Endothelial cell of umbilical vein (primary cell): ENCODE results near the gene PRLHR. TPM values are rescaled to one million over a fixed set of nuclear protein-coding genes. Genes with fewer than 3 reads are reported as not detected.

Source experiments
- BruUV-seq: library from RNA; stranded (reverse); fragments of 400-500 nt; replicated peaks from 2 replicates; lab custom pipeline; 2021; lab: Mats Ljungman, UMichigan
- CTCF ChIA-PET: fragments of 300-600, 350-600 bp; sonication (Branson Sonifier 250); formaldehyde crosslinking; loops from one replicate; lab custom pipeline; 2021; ENCODE audit warnings: antibody characterized with exemption, inconsistent platforms; lab: Charles Lee
- POLR2A ChIA-PET: fragments of 300-600, 350-600 bp; sonication (Branson Sonifier 250); formaldehyde crosslinking; loops from one replicate; lab custom pipeline; 2021; ENCODE audit warnings: antibody characterized with exemption, inconsistent platforms; lab: Charles Lee
- DNase-seq: peaks from one replicate; pipeline ENCODE4 v3.0.0-alpha.2; 2011; ENCODE audit warnings: low read depth, low spot score
- FAIRE-seq: peaks from 2 replicates; lab custom pipeline; 2011; peaks lifted over from hg19 to GRCh38; lab: Jason Lieb, UNC
- H2AFZ ChIP-seq: 2 replicates; pipeline ENCODE4 v1.6.0; 2012; ENCODE audit warnings: low read depth, low read length, control low read depth, inconsistent platforms
- H3K27ac ChIP-seq: 2 replicates; pipeline ENCODE4 v1.5.1; 2011; ENCODE audit warnings: low read depth, mild to moderate bottlenecking, control low read depth, low read length, moderate library complexity; ENCODE audit not compliant: insufficient read depth
- H3K27me3 ChIP-seq, 2 experiments: 2 replicates each; pipeline versions ENCODE4 v1.6.0 to v1.6.1; 2011; ENCODE audit warnings: low read length in 2 of 2, mixed read lengths in 1 of 2; ENCODE audit not compliant: control insufficient read depth in 2 of 2, insufficient read depth in 2 of 2
- H3K36me3 ChIP-seq, 2 experiments: 2 replicates in 1 of 2; 3 replicates in 1 of 2; pipeline ENCODE4 v1.5.1; 2011; ENCODE audit warnings: low read length in 2 of 2, mild to moderate bottlenecking in 1 of 2, moderate library complexity in 1 of 2; ENCODE audit not compliant: control insufficient read depth in 2 of 2, insufficient read depth in 2 of 2; ENCODE audit errors: extremely low read depth in 1 of 2
- H3K4me1 ChIP-seq: 3 replicates; pipeline ENCODE4 v1.5.1; 2011; ENCODE audit warnings: mild to moderate bottlenecking, low read length; ENCODE audit not compliant: control insufficient read depth, insufficient read depth; ENCODE audit errors: extremely low read depth
- H3K4me2 ChIP-seq: 2 replicates; pipeline ENCODE4 v1.6.1; 2011; ENCODE audit warnings: low read length, control low read depth, mixed read lengths; ENCODE audit not compliant: insufficient read depth
- H3K4me3 ChIP-seq, 3 experiments: fragments of 200-600 bp in 1 of 3; sonication (generic), shearing (Covaris generic) in 1 of 3; replicated peaks in 1 of 3; 2 replicates each; pipeline ENCODE4 v1.5.1; 2011 to 2016; ENCODE audit warnings: control low read depth in 3 of 3, low read length in 3 of 3, mild to moderate bottlenecking in 2 of 3, inconsistent platforms in 1 of 3, low read depth in 1 of 3, moderate library complexity in 1 of 3; ENCODE audit not compliant: insufficient read depth in 1 of 3
- H3K79me2 ChIP-seq: 2 replicates; pipeline ENCODE4 v1.6.0; 2012; ENCODE audit warnings: low read length, inconsistent platforms; ENCODE audit not compliant: control insufficient read depth, insufficient read depth
- H3K9ac ChIP-seq: replicated peaks from 2 replicates; pipeline ENCODE3; 2011; ENCODE audit warnings: low read length, control low read depth; ENCODE audit not compliant: insufficient read depth; ENCODE audit errors: extremely low read depth
- H3K9me1 ChIP-seq: replicated peaks from 3 replicates; pipeline ENCODE4 v1.6.0; 2011; ENCODE audit warnings: mild to moderate bottlenecking, low read length; ENCODE audit not compliant: control insufficient read depth, insufficient read depth; ENCODE audit errors: extremely low read depth
- H3K9me3 ChIP-seq: replicated peaks from 2 replicates; pipeline ENCODE4 v1.5.1; 2012; ENCODE audit warnings: low read length, inconsistent platforms; ENCODE audit not compliant: control insufficient read depth, insufficient read depth
- H4K20me1 ChIP-seq: replicated peaks from 2 replicates; pipeline ENCODE3; 2011; ENCODE audit warnings: mild to moderate bottlenecking, low read length; ENCODE audit not compliant: control insufficient read depth, insufficient read depth; ENCODE audit errors: extremely low read depth
- CTCF ChIP-seq, 2 donors: IDR thresholded peaks; 1 replicate in 1 of 2; 2 replicates in 1 of 2; pipeline ENCODE4 v1.5.1; 2011; ENCODE audit warnings: low read length in 2 of 2, mild to moderate bottlenecking in 2 of 2, moderate library complexity in 2 of 2, control low read depth in 1 of 2, inconsistent platforms in 1 of 2, low read depth in 1 of 2; ENCODE audit not compliant: insufficient read depth in 1 of 2; ENCODE audit errors: extremely low read depth in 1 of 2
- EZH2 ChIP-seq: IDR thresholded peaks from 2 replicates; pipeline ENCODE4 v1.6.1; 2012; ENCODE audit warnings: borderline replicate concordance, low read depth, mild to moderate bottlenecking, moderate library complexity, low read length, inconsistent platforms; ENCODE audit not compliant: severe bottlenecking
- FOS ChIP-seq: IDR thresholded peaks from 2 replicates; pipeline ENCODE4 v1.6.1; 2011; ENCODE audit warnings: mild to moderate bottlenecking, low read length, moderate library complexity, borderline replicate concordance; ENCODE audit not compliant: insufficient read depth
- GATA2 ChIP-seq: IDR thresholded peaks from 2 replicates; pipeline ENCODE4 v1.7.0; 2011; ENCODE audit warnings: low read depth, mild to moderate bottlenecking, moderate library complexity, mixed read lengths, low read length; ENCODE audit not compliant: insufficient read length, insufficient read depth
- JUN ChIP-seq: IDR thresholded peaks from 2 replicates; pipeline ENCODE4 v1.6.1; 2011; ENCODE audit warnings: borderline replicate concordance, low read depth; ENCODE audit not compliant: insufficient read length, insufficient read depth
- MAX ChIP-seq: IDR thresholded peaks from 2 replicates; pipeline ENCODE4 v1.6.1; 2011; ENCODE audit not compliant: insufficient read depth, insufficient read length
- MYC ChIP-seq: IDR thresholded peaks from one replicate; pipeline ENCODE4 v1.6.1; 2011; ENCODE audit warnings: mild to moderate bottlenecking, low read depth, low read length
- POLR2A ChIP-seq: IDR thresholded peaks from 2 replicates; pipeline ENCODE4 v1.6.1; 2012; ENCODE audit warnings: low read depth, mild to moderate bottlenecking, control low read depth, low read length
- POLR2AphosphoS5 ChIP-seq: IDR thresholded peaks from 2 replicates; pipeline ENCODE4 v1.6.1; 2012; ENCODE audit warnings: low read depth, mild to moderate bottlenecking, control low read depth, low read length, moderate library complexity; ENCODE audit not compliant: insufficient read depth
- dilution Hi-C: fragments of 300-500 bp; cut with MboI; formaldehyde crosslinking; loops from one replicate; pipeline ENCODE4 v1.15.0; 2019; ENCODE audit warnings: low sequenced_read_pairs; ENCODE audit not compliant: extremely low pct_ligation_motif_present
- intact Hi-C: fragments of 100-400 bp; cut with micrococcal nuclease; formaldehyde crosslinking; loops from one replicate; pipeline ENCODE4 v1.10.0; 2022
- polyA plus RNA-seq, 4 experiments: library from polyadenylated mRNA; depleted of rRNA in 3 of 4; stranded (reverse) in 3 of 4; unstranded in 1 of 4; fragments of >200 nt; gene quantifications; 2 replicates each; pipeline versions ENCODE4 v1.2.1 to v1.2.3, GENCODE V29; 2011 to 2012; ENCODE audit warnings: missing spikeins in 1 of 4
- total RNA-seq: library from RNA; stranded (reverse); gene quantifications from 2 replicates; pipeline ENCODE4 v1.2.3, GENCODE V29; 2021

PRLHR gene
- total and polyA plus RNA-seq, 2 donors (not counting 3 experiments of a cell fraction or from before 2014, with no cell fraction given): not detected

DNA sequence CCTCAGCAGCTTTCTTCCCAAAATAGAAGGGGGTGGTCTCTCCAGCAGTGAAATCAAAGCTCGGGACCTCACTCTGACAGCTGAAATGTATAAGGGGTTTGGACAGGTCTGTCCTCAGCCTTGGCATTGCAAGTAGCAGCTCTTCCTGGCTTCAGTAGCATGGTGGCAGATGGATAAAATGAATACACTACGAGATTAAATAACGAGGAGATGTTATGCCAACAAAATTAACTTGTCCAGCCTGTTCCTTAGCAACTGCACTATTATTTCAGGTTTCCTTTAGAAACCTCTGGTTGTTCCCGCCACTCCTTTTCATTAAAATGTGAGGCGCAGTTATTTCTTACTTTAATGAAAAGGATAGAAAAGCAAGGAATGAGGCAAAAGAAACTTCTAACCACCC is 24.9 kb downstream of the PRLHR start:
- no peak overlapping the region for H3K4me2 ChIP-seq
- ChIA-PET POLR2A (no interaction called here), CTCF (interaction anchor here (3.9 to 8.3 kb wide), 4 partner anchors 8 to 279 kb away, joined by 30 to 168 read pairs (median 64); no protein-coding TSS in a partner anchor)
- DNase-seq (no peak), FAIRE-seq (no peak)
- H3K4me3 ChIP-seq: no peak overlapping the region
- H3K36me3 ChIP-seq: no peaks in the 10 kb centered on the region
- no peaks in the 10 kb centered on the region for H3K9me3 ChIP-seq
- no peaks in the 10 kb centered on the region for H4K20me1 ChIP-seq
- H3K9me1 ChIP-seq: no peaks in the 10 kb centered on the region
- intact Hi-C loops: no loop called here
- dilution Hi-C loops: no loop called here
- no peak overlapping the region for H3K9ac ChIP-seq
- TF ChIP-seq MAX (no peak), CTCF (IDR thresholded peaks at IDR 0.05; ENCODE audit: extremely low read depth in 1 of 2, insufficient read depth in 1 of 2, low read depth in 1 of 2, low read length in 2 of 2) (no peak), EZH2 (no peak), POLR2AphosphoS5 (no peak), GATA2 (no peak), POLR2A (no peak), MYC (no peak), FOS (no peak), JUN (no peak)
- BruUV-seq: no TSS peak
- H2AFZ ChIP-seq: no peak overlapping the region
- H3K4me1 ChIP-seq: no peaks in the 10 kb centered on the region
- peaks cover 0 to 6% of the 10 kb centered on the region in 2 experiments for H3K27me3 ChIP-seq
- no peaks in the 10 kb centered on the region for H3K79me2 ChIP-seq
- no peak overlapping the region for H3K27ac ChIP-seq
